DMS79 (cell line): ENCODE data around the gene ERVH48-1.
"Not testable (repeated sequence)": the region's sequence is repeated elsewhere in the genome, so short reads cannot be mapped to it uniquely, and the experiment has no call there.

Source experiments
- DNase-seq: peaks from one replicate; lab custom pipeline; 2025; lab: John Stamatoyannopoulos, UW

The ERVH48-1 gene

DNA sequence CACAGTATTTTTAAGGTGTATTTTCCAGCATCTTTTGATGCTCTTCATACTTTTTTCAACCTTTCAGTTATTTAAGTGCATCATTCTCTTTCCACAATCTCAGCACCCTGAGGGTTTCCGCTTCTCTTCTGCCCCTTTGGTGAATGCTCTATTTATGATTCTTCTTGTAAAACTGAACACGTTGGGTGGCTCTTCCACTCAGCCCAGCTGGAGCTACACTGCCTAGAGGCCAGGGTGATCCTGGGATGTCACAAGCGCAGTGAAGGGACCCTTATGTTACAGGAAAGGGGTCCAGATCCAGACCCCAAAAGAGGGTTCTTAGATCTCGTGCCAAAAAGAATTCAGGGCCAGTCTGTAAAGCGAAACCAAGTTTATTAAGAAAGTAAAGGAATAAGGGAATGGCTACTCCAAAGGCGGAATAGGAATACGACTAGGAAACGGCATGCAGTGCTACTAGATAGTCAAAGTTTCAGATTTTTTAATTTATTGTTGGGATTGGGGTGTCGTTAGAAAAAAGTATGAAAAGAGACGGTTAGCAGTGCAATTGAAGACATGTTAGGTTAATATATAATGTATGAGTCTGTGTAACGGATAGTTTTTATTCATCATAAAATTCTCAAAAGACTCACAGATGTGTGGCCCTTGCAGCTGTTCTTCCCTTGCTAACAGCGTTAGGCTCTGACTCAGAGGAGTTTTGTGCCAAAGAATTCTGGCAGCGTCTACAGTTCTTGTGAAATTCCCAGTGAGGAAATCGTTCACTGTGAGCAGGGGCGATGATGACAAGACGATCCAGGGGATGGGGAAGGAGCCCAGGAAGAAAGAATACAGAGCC is 14.4 kb upstream of the ERVH48-1 start:
- DNase-seq: peak; percentile 3

- not testable (repeated sequence) for DNase-seq
Measured at GRCh38 chr21:42938606-42938995, 13.2 kb upstream of the ERVH48-1 start.

DNA sequence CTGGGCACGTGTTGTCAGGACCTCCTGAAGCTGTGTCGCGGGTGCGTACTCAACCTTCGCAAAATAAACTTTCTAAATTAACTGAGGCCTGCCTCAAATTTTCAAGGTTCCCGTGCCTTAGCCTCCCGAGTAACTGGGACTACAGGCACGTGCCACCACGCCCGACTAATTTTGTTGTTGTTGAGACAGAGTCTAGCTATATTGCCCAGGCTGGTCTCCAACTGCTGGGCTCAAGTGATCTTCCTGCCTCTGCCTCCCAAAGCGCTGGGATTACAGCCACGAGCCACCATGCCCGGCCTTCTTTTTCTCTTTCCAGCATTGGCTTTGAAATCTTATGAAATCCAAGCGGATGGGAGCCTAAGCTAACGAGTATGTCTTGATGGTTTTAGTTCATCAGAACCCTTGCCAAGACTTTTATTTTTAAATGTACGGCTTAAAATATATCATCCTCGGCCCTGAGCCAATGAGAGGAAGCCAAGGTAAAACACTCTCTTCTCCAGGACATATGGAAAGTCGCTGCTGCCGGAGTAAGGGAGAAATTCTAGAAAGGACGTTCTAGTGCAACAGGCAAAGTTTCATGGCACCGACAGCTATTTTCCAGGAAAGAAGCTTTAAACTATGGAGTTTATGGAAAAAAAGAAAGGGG is 12.7 kb upstream of the ERVH48-1 start:
- DNase-seq: no peak

GRCh38 chr21:42937034-42937940 is 11.9 kb upstream of the ERVH48-1 start:
- DNase-seq: not testable (repeated sequence)

DNA sequence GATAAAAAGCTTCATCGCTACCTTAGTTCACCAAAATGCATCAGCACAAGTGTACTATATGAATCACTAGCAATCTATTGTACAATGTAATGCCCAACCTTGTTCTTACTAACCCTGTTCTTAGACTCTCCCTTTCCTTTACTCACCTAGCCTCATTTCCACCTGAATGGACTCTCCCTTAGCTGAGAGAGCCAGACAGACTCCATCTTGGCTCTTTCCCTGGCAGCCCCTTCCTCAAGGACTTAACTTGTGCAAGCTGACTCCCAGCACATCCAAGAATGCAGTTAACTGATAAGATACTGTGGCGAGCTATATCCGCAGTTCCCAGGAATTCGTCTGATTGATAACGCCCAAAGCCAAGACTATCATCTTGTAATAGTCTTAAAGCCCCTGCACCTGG is 10.9 kb upstream of the ERVH48-1 start:
- not testable (repeated sequence) for DNase-seq

DNA sequence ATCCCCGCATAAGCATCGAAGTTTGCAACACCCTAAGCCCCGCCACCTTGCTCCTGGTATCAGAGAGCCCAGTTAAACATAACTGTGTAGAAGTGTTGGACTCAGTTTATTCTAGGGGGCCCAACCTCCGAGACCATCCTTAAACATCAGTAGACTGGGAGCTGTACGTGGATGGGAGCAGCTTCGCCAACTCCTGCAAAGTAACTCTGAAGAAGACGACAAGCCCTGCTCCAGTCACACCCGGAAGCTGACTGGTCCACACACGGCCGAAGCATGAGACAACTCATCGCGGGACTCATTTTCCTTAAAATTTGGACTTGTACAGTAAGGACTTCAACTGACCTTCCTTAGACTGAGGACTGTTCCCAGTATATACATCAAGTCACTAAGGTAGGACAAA is 8.5 kb upstream of the ERVH48-1 start:
- DNase-seq: not testable (repeated sequence)

DNA sequence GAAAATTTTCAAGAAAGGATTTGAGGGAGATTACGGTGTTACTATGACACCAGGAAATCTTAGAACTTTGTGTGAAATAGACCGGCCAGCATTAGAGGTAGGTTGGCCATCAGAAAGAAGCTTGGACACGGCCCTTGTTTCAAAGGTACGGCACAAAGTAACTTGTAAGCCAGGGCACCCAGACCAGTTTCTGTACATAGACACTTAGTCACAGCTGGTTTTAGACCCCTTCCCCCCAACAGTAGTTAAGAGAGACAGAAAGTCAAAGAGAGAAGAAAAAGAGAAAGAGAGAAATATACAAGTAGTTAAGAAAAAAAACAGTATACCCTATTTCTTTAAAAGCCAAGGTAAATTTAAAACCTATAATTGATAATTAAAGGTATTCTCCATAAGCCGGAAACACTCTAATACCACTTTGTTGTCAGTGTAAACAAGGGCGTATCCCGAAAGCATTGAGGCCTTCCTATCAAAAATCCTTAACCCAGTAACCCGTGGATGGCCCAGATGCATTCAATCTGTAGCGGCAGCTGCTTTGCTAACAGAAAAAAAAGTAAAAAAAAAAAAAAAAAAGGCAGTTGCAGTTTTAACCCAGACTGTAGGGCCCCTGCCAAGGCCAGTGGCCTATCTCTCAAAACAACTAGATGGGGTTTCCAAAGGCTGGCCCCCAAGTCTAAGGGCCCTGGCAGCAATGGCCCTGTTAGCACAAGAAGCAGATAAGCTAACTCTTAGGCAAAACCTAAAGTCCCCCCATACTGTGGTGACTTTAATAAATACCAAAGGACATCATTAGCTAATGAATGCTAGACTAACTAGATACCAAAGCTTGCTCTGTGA is 7.9 kb upstream of the ERVH48-1 start:
- not testable (repeated sequence) for DNase-seq

DNA sequence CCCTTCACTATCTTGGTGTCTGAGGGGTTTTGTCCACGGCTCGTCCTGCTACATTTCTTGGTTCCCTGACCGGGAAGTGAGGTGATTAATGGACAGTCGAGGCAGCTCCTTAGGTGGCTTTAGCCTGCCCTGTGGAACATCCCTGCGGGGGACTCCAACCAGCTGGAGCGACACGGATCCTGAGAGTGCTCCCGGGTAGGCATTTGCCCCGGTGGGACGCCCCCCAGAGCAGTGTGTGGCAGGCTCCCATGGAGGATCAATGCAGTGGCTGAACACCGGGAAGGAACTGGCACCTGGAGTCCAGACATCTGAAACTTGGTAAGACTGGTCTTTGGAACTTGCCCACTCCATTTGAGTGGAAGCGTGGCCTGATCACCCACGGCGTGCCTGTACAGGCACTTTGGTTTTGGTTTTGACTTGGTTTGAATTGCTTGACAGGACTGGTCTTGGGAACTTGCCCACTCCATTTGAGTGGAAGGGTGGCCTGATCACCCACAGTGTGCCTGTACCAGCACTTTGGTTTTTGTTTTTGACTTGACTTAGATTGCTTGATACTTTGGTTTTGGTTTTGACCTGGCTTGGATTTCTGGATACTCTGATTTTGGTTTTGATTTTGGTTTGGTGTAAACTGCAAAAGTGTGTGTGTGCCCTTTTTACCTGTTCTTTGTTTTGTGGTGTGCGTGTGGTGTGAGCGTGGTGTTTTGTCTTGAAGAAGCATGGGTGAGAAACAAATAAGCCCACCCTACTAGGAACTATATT is 7.1 kb upstream of the ERVH48-1 start:
- not testable (repeated sequence) for DNase-seq

DNA sequence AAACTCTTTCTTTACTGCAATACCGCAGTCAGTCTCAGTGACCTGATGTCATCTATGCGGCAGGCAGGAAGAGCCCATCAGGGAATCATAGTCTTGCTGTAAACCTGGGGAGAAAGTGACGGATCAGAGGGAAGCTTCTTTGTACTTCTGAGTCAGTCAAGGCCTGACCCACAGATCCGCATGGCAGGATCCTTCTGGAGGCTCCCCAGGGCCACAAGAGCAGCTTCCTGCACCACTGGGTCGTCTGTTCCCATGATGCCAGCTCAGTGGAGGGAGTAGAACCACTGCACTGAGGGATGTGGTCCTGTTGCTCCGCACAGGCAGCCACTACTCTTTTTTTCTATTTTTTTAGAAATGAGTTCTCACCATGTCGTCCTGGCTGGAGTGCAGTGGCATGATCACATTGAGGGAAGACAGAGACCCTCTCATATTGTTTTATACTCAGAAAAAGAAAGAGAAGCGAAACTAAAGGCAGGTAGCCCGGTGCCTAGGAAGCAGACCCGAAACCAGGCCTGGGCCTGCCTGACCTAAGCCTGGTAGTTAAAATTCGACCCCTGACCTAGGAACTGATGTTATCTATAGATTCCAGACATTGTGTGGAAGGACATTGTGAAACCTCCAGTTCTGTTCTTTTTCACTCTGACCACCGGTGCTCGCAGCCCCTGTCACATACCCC is 6.3 kb upstream of the ERVH48-1 start:
- DNase-seq: no peak

- DNase-seq: no peak
Measured at GRCh38 chr21:42929969-42930368, 4.5 kb upstream of the ERVH48-1 start.

- DNase-seq: not testable (repeated sequence)
Measured at GRCh38 chr21:42927474-42928200, 2.2 kb upstream of the ERVH48-1 start.

DNA sequence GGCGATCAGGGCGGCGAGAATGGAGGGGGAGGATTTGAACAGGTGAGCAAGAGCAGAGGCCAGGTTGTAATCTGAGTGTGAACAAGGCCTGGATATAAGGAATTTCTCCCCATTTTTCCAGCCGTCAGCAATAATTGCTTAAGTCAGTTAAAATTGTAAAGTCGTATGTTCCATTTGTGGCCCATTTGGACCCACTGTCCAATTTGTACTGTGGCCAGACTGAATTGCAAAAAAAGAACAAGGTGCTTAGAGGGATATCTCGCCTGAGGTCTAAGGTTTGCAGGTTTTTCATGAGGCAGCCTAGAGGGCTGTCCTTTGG is 1.0 kb downstream of the ERVH48-1 start:
- DNase-seq: no peak

DNA sequence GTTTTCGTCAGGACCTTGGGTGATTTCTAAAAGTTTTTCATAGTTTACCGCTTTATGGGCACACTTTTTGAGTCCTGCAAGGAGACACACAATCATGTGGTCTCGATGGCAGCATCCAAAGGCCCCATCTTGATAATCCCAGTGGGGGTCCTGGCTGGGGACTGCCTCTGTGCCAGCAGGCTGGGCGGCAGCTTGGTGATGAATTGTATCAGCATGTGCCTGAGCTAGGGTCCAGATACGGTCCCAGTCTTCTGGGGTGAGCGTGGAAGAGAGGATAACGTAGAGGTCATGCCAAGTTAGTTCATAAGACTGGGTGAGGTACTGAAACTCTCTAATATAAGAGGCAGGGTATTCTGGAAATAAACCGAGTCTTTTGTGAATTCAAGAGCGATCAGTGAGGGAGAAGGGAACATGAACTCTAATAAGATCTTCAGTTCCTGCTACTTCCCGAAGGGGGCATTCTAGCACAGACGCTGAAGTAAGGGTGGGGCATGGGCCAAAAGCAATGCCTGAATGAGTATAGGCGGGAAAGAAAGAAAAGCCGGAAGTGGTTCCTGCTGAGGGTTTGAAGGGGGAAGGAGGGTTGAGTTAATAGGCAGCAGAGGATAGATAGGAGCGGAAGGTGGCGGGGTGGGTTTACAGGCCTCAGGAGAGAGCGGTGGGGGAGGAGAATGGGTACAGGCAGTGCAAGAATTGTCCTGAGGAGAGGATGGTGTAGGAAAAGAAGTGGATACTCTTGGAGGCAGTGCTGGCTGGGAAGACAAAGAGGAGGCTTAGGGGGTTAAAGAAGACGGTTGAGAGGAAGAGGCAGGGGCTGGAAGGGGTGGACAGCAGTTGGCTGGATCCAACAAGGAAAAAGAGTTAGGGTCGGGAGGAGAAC is 1.6 kb downstream of the ERVH48-1 start:
- peak; percentile 95 for DNase-seq

DNA sequence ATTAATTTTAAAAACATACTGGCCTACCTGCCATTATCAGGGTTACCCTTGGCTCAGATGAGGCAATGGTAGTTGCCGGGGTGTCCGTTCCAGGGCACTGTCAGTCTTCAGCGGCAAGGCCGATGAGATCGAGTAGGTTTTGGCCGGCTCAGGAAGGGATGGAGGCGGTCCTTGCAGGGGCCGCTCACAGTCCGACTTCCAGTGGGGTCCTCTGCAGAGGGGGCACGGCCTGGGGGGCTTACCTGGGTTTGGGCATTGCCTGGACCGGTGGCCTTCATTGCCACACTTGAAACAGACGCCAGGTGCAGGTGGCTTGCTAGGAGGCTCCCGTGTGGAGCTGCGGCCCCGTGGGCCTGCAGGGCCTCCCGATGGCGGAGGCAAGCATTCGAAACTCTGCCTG is 2.5 kb downstream of the ERVH48-1 start:
- DNase-seq: no peak

DNA sequence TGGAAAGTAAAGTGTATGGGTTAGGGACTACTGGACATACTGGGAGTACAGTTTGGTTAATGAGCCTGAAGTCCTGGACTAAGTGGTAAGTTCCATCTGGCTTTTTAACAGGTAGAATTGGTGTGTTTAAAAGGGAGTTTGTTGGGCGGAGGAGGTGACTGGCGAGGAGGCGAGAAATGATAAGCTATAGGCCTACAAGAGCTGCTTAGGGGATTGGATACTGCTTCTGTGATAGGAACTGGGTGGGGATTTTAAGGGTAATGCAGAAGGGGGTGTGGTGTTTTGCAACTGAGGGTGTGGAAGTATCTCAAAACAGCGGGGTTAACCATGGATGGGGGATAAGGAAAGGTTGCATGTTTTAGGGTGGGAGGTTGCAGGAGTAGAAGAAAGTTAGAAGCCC is 3.5 kb downstream of the ERVH48-1 start:
- no peak for DNase-seq

DNA sequence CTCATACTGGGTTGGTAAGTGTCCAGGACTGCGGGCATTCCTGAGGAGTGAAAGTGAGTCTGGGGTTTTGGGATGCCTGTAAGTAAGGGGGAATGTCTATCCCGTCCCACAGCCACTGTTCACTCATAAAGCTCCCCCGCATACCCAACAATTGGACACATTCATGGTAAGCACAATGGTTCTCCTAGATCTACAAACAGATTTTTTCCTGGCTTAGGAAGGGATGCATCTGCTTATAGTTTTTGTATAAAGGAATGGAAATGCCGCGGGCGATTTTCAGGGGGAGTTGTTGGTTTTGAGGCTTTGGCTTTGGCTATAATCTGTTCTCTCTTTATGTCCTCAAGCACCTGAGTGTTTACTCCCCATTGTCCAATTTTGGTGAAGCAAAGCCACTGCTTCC is 7.1 kb downstream of the ERVH48-1 start:
- peak; percentile 38 for DNase-seq

DNA sequence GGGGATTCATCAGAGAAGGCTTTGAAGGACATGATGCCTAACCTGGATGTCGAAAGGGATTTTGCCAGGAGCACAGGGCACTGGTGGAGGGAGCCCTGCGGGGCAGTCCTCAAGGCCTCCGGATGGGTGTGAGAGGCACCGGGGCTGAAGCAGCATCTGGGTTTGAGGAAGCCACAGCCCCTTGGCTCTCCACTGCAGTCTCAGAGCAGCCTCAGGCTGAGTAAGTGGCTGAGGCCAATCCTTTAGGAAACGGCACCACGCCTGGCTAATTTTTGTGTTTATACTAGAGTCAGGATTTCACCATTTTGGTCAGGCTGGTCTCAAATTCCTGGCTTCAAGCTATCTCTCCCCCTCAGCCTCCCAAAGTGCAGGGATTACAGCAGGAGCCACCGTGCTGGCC is 12.0 kb downstream of the ERVH48-1 start:
- DNase-seq: no peak

- peak; percentile 2 for DNase-seq
Measured at GRCh38 chr21:42911920-42912319, 13.5 kb downstream of the ERVH48-1 start.

- not testable (repeated sequence) for DNase-seq
Measured at GRCh38 chr21:42908484-42908883, 16.9 kb downstream of the ERVH48-1 start.
